GM19238 (cell line): Measurements from ENCODE around the gene BRF1.

Source experiments
- DNase-seq: peaks from one replicate; pipeline ENCODE4 v3.0.0; 2011; ENCODE audit warnings: low spot score; ENCODE audit not compliant: insufficient read length

BRF1 gene

DNA sequence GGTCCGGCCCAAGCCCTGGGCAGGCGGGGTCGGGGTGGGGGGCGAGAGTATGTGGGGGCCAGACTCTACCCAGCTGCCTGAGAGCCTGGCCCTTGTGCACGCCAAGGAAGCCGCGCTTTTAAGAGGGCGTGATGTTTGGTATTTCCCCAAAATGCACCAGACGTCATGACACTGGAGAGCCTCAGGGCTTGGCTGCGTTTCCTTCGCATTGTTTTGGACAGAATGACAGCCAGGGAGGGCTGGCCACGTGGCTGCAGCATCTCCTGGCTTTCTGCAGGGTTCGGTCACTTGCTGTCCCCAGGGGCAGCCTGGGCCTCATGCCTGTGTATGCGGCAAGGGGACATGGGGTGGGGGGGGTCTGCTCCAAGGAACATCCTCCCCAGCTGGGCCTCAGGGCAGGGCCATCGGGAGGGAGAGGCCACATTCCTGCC lies 103.6 kb downstream of the BRF1 start:
- DNase-seq = no peak

DNA sequence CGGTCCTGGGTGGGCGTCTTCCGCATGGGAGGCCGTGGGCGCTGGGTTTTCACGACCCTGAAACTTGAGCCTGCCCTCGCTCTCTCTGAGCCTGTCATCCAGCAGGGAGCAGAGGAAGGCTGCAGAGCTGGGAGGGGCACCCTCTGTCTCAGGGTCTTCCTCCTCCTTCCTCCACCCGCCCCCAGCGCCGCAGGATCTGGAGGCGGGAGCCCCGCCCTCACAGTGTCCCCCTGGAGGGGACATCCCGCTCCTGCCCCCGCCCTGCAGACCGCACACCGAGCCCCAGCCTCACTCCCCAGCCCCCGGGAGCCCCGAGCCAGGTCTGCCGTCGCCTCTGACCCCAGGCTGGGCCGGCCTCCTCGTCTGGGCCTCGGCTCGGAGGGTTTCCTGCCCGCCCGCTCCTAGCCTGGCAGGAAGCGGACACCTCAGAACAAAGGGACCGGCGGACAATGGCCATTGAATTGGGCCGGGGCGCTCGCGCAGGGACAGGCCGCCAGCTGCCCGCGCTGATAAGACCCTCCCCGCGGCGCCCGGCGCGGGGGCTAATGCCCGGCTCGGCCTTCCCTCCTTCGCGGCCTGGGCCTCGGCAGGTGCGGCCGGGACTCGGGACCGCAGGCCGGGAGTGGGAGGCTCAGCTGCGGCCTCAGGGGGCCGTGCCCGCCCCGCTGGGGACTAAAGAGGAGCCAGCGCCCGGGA lies 104.4 kb downstream of the BRF1 start:
- no peak for DNase-seq

DNA sequence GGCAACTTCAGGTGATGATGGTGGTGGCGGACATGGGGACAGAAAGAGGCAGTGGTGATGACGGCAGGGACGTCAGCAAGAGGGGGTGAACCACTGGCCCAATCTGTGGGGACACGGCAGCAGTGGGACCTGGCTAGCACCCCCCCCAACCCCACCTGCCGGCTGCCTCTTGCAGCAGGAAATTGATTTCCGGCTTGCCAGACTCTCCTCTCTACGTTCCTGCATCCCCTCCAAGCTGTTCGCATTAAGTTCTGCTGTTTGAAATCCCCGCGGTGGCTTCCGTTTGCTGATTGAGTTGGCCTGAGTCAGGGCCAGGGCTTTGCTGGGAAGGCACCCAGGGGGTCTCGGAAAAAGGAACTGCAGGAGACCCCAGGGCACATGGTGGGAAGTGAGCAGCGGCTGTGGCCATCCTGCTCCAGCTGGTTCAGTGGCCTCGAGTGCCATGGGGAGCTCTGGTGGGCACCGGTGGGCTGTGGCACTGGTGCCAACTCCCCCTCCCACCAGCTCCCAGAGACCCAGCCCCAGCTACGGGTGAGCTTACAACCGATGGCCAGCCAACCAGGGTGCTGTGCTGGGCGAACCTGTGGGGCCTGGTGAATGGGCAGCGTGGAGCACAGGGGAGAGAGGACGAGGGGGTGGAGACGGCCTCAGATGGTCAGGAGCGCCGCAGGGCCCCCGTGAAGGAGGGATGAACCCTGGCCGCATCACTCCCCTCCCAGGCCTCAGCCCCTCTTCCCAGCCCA lies 105.1 kb downstream of the BRF1 start:
- no peak for DNase-seq

DNA sequence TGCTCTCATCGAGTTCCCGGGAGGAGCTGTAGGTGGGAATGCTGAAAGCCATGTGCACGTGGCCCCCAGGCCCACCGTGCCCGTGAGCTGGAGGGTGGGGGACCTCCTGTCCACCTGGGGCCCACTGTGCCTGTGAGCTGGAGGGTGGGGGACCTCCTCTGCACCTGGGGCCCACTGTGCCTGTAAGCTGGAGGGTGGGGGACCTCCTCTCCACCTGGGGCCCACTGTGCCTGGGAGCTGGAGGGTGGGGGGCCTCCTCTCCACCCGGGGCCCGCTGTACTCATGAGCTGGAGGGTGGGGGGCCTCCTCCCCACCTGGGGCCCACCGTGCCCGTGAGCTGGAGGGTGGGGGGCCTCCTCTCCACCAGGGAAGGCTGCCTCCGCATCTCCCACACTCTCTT lies 105.8 kb downstream of the BRF1 start:
- DNase-seq = no peak

DNA sequence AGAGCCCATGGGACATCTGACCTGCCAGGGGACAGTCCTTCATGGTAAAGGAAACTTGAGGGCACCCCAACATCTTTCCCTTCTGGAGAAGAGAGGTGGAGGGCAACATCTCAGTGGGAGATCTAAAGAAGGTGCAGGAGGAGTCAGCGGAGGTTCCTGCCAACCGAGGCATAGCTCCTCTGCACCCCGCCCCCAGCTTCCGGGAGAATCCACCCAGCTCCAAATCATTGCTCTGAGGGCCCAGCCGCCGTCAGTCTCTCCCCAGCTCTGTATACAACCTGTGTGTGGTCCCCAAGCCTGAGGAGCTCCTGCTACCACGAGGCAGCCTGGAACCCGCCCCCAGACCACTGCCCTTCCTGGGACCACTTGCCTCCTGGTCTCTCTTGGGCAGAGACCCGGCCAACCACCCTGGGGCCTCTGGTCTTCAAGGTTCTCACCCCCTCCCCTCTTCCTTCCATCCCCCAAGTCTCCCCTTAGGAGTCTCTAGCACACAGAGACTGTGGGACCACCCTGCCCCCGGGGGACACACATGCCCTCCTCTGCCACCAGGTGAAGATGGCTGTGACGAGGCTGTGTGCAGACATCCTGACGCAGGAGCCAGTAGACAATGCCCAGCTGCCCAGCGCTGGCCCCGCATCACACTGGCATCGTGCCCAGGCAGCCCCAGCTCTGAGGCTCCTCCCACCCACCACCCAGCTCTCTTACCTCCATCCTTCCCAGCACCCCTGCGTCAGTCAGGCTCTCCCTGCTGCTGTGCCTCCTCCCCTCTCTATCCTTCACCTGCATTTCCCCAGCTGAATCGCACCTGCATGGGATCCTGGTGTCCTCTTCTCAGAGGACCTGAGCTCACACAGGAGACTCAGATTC lies 106.7 kb downstream of the BRF1 start:
- DNase-seq = no peak

DNA sequence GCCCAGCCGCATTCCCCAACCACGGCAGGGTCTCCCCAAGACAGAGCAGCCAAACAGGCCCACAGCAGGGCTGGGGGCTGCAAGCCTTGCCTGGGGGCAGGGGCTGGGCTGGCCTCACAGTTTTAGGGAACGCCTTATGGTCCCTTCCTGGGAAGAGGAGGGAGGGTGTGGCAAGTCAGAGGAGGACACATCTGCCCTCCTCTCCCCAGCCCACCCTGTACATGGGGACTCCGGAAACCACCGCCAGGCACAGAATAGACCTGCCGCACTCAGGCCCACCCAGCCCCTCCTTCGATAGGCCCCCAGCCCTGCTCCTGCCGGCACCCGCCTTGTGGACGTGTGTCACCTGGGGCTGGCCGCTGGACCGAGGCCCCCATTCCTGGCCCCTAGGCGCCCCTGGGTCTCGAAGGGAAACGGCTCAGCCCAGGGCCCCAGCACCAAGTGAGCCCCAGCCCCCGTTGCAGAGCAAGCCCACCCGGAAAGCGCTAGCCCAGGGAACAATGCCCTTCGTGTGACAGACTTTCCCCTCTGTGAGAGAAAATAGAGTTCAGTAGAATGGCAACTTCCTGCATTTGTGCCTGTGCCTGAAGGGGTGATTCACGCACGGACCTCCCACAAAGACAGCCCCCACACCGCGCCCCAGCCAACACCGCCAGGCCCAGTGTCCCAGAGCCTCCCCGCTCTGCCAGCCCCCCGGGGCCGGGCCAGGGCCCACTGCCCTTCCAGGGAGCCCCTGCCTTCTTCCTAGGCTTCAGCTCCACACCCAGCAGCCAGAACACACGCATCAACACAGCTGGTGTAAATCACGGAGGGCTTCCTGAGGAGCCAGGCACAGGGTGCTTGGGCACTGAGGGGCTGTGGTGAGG lies 107.7 kb downstream of the BRF1 start:
- no peak for DNase-seq

DNA sequence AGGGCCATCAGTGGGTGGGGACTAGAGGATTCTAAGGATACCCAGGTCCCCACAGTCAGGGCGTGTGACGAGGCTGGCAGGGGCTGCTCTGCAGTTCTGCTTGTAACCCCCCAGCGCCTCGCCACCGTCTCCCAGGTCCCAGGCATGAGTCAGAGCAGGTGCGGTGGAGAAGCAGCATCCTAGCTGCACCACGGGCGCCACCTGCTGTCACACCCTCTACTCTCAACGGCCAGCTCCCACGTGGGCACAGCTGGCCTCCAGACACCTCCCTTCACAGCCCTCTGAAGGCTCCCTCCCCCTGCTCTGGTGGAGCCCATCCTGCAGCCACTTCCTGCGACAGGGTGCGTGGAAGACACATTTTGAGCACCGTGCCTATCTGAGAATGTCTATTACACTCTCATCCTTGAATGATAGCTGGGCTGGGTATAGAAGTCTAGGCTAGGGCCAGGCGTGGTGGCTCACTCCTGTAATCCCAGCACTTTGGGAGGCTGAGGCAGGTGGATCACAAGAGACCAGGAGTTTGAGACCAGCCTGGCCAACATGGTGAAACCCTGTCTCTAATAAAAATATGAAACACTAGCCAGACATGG lies 112.8 kb downstream of the BRF1 start:
- DNase-seq = no peak

DNA sequence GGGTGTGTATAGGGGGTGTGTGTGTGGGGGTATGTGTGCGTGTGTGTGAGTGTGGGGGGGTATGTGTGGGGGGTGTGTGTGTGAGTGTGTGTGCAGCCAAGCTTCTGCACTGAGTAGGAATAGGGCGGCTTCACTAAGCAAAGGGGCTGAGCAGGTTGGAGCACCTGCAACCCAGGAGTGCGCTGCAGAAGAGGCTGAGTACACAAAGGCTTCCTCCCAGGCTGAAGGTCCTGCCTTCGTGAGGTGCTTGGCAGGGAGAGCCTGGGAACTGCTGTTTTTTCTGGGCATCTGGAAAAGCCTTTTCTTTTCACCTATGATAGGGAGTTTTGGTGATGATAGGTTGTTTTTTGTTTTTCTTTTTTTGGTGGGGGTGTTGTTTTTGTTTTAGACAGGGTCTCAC lies 113.7 kb downstream of the BRF1 start:
- DNase-seq = no peak

DNA sequence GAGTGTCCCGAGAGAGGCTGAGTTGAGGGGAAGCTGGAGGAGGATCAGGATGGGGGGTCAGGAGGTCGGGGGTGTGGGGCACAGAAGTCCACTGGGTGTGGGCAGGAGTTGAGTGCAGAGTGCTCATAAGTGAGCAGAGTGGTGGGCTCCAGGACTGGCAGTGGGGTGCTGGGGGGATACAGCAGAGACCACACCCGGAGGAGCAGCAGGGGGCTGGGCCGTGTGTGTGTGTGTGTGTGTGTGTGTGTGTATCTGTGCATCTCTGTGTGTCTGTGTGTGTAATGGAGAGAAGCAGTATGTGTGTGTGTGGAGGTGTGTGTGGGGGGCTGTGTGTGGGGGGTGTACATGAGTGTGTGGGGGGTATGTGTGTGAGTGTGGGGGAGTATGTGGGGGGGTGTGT lies 114.8 kb downstream of the BRF1 start:
- DNase-seq = no peak

DNA sequence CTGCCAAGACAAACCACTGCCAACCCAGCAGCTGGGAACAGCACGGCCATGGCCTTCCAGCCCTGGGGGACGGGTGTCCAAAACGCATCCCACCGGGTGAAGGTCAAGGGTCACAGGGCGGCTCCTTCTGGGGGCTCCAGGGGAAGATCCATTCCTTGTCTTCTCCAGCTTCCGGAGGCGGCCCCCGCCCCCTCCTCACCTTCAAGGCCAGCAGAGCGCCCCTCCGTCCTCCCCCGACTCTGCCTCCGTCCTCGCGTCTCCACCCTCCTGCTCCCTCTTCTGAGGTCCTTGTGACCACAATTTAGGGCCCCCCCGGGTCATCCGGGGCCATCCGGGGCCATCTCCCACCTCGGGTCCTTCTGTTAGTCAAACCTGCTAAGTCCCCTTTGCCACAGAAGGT lies 115.8 kb downstream of the BRF1 start:
- DNase-seq = no peak

DNA sequence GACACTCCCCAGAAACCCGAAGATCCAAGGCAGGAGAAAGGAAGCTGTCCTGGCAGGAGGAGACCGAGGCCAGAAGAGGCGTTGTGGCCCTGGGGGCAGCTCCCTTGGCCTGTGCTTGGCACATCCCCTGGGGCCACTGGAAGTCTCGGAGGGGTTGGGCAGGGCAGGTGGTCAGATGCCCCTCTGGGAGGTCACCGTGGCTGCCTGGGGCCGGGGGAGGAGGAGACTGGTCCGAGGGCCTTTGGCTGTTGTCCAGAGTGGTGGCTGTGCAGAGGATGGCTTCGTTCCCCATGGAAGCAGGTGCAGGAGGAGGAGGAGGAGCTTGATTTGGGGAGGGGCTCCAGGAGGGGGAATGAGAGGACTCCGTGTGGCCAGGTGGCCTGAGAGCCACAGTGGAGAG lies 116.3 kb downstream of the BRF1 start:
- DNase-seq = no peak

DNA sequence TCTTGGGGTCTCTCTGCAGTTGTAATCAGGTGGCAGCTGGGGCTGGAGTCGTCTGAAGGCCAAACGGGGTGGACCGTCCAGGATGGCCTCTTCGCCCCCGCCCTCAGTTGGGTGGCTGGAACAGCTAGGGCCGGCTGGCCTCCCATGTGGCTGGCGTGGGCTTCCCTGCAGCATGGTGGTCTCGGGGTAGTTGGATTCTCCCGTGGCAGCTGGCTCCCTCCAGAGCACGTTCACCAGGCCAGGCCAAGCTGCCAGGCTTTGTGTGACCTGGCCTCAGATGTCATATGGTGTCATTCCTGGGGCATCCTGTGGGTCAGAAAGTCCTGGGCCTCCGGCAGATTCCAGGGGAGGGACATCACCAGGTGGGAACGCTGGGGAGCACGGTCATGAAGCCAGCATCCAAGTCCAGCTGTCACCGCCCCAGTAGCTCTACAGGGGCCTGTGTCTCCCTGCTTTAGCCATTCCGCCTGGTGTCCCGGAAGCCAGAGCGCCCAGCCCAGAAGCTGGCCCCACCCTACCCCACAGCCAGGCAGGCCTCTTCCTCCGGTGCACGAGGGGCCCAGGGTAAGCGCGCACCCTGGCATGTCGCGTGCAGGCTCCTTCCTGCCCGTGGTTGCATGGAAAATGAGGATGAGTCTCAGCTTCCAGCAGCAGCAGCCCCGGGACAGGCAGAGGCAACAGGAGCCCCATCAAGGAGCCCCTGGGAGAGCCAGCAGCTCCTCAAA lies 118.3 kb downstream of the BRF1 start:
- DNase-seq = no peak

DNA sequence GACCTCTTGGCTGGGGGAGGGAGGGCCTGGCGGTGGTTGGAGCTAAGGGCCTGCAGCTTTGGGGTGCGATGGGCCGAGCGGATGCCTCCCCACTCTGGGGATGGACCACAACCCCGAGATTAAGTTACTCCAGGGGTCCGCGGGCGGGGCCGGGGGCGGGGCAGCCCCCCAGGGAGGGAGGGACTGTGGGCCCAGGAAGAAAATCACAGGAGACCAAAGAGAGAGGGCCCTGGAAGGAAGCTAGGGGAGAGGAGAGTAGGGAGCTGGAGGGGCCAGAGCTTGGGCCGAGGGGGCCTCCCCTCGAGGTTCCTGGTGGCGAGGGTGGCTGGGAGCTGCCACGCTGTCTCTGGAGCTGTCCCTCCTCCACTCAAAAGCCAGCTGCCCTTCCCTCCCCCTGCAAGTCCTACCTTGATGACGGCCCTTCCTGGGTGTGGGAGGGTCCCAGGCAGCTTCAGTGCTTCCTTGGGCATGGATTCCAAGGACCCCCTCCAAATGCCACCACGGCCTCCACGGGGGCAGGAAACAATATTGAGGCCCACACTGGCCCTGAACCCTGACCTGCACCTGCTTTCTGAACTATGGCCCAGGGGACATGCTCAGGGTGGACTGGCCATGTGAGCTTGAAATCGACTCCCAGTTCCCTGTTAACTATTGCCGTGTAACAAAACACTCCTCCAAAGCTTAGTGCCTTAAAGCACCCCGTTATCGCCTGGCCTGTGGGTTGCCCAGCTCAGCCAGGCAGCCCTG lies 119.1 kb downstream of the BRF1 start:
- DNase-seq = no peak

DNA sequence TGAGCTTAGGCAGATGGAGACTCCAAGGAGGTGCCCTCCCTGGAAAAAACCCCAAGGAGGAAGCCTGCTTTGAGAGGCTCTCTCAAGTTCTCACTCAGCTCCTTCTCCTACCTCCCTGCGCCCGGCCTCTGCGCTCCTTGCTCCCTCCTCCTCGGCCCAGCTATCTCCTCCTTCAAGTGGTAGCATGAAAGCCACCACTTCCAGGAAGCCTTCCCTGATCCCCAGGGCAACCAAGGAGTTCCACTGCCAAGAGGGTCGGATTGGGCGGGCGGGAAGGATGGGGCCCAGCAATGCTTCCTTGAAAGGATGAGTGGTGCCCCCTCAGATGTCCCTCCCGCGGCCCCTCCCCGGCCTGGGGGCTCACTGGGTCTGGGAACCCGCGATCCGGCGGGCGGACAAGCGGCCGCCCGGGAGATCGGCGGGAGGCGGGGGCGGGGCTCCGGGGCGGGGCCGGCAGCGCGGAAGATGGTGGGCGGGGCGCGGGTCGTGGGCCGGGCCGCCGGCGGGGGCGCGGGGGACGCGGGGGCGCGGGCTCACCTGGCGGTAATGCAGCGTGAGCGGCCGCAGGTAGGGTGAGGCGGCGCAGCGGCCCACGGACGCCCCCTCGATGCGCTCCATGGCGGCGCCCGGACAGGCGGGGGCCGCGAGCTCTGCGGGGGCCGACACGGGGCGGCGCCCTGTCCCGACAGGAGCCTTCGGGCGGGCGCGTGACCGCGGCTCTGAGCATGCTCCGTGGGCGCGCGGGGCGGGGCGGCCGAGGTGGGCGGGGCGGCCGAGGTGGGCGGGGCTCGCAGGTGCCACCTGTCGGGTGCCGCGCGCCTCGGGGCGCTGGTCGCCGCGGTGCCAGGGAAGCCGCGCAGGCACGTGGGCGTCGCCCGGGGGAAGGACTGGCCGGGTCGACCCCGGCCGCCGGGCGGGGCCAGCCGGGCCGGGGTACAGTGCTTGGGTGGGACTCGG lies 119.9 kb downstream of the BRF1 start, which contains the start of gene NUDT14:
NUDT14 (minus strand) TSS at position 721 of the 957 bp plus-strand sequence; CDS start at position 618, 103 bp downstream.
- DNase-seq = peak; percentile 97

DNA sequence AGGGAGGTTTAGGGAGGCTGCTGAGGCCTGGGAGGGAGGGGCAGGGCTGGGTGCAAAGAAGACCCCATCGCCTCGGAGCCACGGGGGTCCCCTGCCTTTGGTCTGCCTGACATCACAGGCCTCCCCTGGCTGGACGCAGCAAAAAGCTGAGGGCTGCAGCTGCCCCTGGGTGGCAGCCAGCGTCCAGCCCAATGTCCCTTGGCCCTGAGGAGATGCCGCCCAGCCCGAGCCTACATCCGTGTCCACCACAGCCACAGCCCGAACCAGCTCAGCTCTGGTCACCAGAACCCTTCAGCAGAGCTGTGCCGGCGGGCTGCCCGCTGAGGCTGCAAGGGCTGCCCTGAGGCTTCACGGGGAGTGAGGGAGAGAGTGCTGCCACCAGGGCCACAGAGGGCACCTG lies 121.6 kb downstream of the BRF1 start:
- DNase-seq = no peak

DNA sequence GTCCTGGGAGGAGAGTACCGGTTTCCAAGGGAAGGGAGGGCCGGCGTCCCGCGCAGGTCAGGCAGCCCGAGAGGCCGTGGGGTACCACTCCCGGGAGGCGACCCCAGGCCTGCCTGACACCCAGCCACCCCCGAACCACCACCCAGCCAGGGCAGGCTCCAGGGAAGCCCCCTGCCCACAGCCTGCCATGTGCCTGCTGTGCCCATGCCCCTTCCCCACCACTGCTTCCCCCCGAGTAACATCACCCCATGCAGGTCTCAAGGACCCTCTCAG lies 122.0 kb downstream of the BRF1 start:
- no peak for DNase-seq

DNA sequence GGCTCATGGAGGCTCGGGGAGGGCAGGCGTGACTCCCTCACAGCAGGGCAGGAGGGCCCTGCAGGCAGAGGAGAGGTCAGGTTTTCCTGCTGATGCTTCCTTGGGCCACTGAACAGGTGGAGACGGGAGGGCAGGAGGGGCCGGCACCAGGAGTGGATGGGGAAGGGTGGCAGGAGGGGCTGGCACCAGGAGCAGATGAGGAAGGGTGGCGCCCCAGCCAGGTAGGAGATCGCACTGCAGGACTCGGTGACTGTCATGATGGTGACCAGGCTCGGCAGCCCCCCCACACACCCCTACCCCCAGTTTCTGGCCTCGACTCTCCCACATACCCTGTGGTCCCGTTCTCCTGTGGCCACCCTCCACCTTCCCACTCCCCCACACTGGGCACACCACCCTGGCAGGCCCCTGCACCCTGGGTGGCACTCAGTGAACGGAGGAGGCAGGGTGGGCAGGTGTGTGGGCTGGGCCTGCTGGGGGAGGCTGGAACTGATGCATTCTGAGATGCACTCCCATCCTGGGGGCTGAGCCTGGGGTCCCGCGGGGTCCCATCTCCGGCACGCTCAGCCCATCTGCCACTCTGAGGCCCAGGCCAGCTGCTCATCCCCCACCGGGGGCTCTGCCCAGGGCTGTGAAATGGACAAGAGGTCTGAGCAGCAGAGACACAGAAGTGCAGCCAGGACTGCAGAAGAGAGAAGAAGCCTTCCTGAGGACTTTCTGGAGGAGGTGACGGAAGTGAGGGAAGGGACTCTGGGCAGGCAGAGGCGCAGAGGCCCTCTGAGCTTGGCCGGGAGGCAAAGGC lies 122.5 kb downstream of the BRF1 start:
- no peak for DNase-seq

DNA sequence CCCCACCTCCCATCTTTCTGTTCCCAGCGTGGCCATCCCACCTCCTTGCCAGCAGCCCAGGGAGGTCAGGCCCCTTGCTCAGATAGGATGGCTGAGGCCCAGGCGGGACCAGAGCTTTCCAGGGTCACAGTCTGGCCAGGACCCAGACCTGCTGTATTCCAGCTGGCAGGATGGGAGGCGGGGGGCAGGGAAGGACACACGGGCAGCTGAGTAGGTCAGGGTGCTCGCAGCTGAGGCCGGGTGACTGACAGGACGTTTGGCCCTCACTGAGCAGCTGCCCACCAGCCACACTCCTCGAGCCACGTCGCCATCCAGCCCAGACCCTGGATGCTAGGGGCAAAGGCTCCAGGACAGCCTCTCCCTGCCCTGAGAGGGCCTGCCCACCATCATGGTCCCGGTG lies 123.7 kb downstream of the BRF1 start:
- DNase-seq = no peak
